Urinary bladder (tissue), 4 donors: ENCODE results near the gene RPS6KC1. TPM values are rescaled to one million over a fixed set of nuclear protein-coding genes. Genes with fewer than 3 reads are reported as not detected.
"Not testable (repeated sequence)": the region's sequence is repeated elsewhere in the genome, so short reads cannot be mapped to it uniquely, and the experiment has no call there.

Experiments used
- DNase-seq: peaks from one replicate; pipeline ENCODE4 v3.0.0-alpha.2; 2015; ENCODE audit errors: extremely low spot score
- H3K27ac ChIP-seq: one replicate; pipeline ENCODE4 v1.5.1; 2013; ENCODE audit warnings: low read depth, mild to moderate bottlenecking, moderate library complexity
- H3K36me3 ChIP-seq: one replicate; pipeline ENCODE4 v1.6.1; 2013; ENCODE audit warnings: mild to moderate bottlenecking, moderate library complexity; ENCODE audit not compliant: insufficient read depth
- H3K4me1 ChIP-seq: one replicate; pipeline ENCODE4 v1.6.1; 2013; ENCODE audit warnings: mild to moderate bottlenecking, moderate library complexity; ENCODE audit not compliant: insufficient read depth
- H3K4me3 ChIP-seq: one replicate; pipeline ENCODE4 v1.5.1; 2013; ENCODE audit warnings: low read depth, low read length
- WGBS: extraction: QIAGEN DNeasy Blood & Tissue Kit; methylation state at CpG from one replicate; pipeline ENCODE4 v1.1.7; 2013; 5-methylcytosine and 5-hydroxymethylcytosine counted together
- polyA plus RNA-seq: library from polyadenylated mRNA; stranded (reverse); fragments of 200-250 nt; gene quantifications from one replicate; pipeline ENCODE4 v1.2.3, GENCODE V29; 2013
- total RNA-seq: library from RNA; depleted of rRNA; stranded (reverse); fragments of >200 nt; gene quantifications from one replicate; pipeline ENCODE4 v1.2.3, GENCODE V29; 2014
- donor health status: healthy with polysubstance abuse.
- donor health status: healthy.

Gene RPS6KC1
- total and polyA plus RNA-seq, 2 donors: 13.2 to 72.4 TPM

- 88% methylated on average over 5 of the region's 5 CpGs for WGBS
- Histone ChIP-seq H3K4me3 (no peak overlapping the region), H3K36me3 (no peaks in the 10 kb centered on the region), H3K27ac (no peak overlapping the region), H3K4me1 (no peaks in the 10 kb centered on the region)
- no peak for DNase-seq
Observed at GRCh38 chr1:213103377-213104306, 52.6 kb downstream of the RPS6KC1 start.

- WGBS: 92% methylated on average over 2 of the region's 2 CpGs
- Histone ChIP-seq H3K4me1 (no peaks in the 10 kb centered on the region), H3K27ac (no peak overlapping the region), H3K36me3 (no peaks in the 10 kb centered on the region), H3K4me3 (no peak overlapping the region)
- DNase-seq: no peak
Observed at GRCh38 chr1:213104604-213105003, 53.6 kb downstream of the RPS6KC1 start.

GRCh38 chr1:213106298-213106697 lies 55.3 kb downstream of the RPS6KC1 start:
- 97% methylated on average over 1 of the region's 1 CpG for WGBS
- no peaks in the 10 kb centered on the region for H3K4me1 ChIP-seq
- DNase-seq: no peak
- no peaks in the 10 kb centered on the region for H3K36me3 ChIP-seq
- H3K4me3 ChIP-seq: no peak overlapping the region
- H3K27ac ChIP-seq: no peak overlapping the region

- no peak for DNase-seq
- Histone ChIP-seq H3K27ac (no peak overlapping the region), H3K4me1 (no peaks in the 10 kb centered on the region), H3K36me3 (no peaks in the 10 kb centered on the region), H3K4me3 (no peak overlapping the region)
- WGBS: 94% methylated on average over 2 of the region's 2 CpGs
Observed at GRCh38 chr1:213107613-213108012, 56.6 kb downstream of the RPS6KC1 start.

GRCh38 chr1:213110349-213111300 lies 59.6 kb downstream of the RPS6KC1 start:
- H3K27ac ChIP-seq: no peak overlapping the region
- H3K4me1 ChIP-seq: no peaks in the 10 kb centered on the region
- WGBS: 70% methylated on average over 4 of the region's 4 CpGs
- no peaks in the 10 kb centered on the region for H3K36me3 ChIP-seq
- DNase-seq: no peak
- H3K4me3 ChIP-seq: no peak overlapping the region

GRCh38 chr1:213111502-213111901 lies 60.5 kb downstream of the RPS6KC1 start:
- H3K36me3 ChIP-seq: no peaks in the 10 kb centered on the region
- no peak overlapping the region for H3K4me3 ChIP-seq
- no peak for DNase-seq
- no peaks in the 10 kb centered on the region for H3K4me1 ChIP-seq
- WGBS: 89% methylated on average over 2 of the region's 2 CpGs
- no peak overlapping the region for H3K27ac ChIP-seq

GRCh38 chr1:213112723-213113122 lies 61.7 kb downstream of the RPS6KC1 start:
- not testable (repeated sequence) for DNase-seq, H3K36me3 ChIP-seq, H3K27ac ChIP-seq, H3K4me3 ChIP-seq, H3K4me1 ChIP-seq
- 98% methylated on average over 3 of the region's 3 CpGs for WGBS

- WGBS: 92% methylated on average over 4 of the region's 4 CpGs
- not testable (repeated sequence) for DNase-seq, H3K27ac ChIP-seq, H3K4me3 ChIP-seq, H3K4me1 ChIP-seq, H3K36me3 ChIP-seq
Observed at GRCh38 chr1:213117699-213118180, 66.7 kb downstream of the RPS6KC1 start.

- 89% methylated on average over 2 of the region's 2 CpGs for WGBS
- H3K36me3 ChIP-seq: no peaks in the 10 kb centered on the region
- no peak overlapping the region for H3K4me3 ChIP-seq
- H3K4me1 ChIP-seq: no peaks in the 10 kb centered on the region
- H3K27ac ChIP-seq: no peak overlapping the region
- no peak for DNase-seq
Observed at GRCh38 chr1:213119794-213120193, 68.8 kb downstream of the RPS6KC1 start.

- 89% methylated on average over 3 of the region's 3 CpGs for WGBS
- no peak for DNase-seq
Observed at GRCh38 chr1:213120386-213120785, 69.3 kb downstream of the RPS6KC1 start.

GRCh38 chr1:213120961-213121360 lies 69.9 kb downstream of the RPS6KC1 start:
- Histone ChIP-seq H3K27ac (no peak overlapping the region), H3K4me3 (no peak overlapping the region), H3K4me1 (no peaks in the 10 kb centered on the region), H3K36me3 (no peaks in the 10 kb centered on the region)
- no peak for DNase-seq
- 88% methylated on average over 4 of the region's 4 CpGs for WGBS

More at GRCh38 chr1:213120386-213120785, 69.3 kb downstream of the RPS6KC1 start:
- no peak overlapping the region for H3K27ac ChIP-seq
- H3K36me3 ChIP-seq: no peaks in the 10 kb centered on the region
- no peak overlapping the region for H3K4me3 ChIP-seq
- no peaks in the 10 kb centered on the region for H3K4me1 ChIP-seq

GRCh38 chr1:213122514-213122929 lies 71.5 kb downstream of the RPS6KC1 start:
- H3K4me3 ChIP-seq: no peak overlapping the region
- no peak for DNase-seq

GRCh38 chr1:213123087-213123486 lies 72.0 kb downstream of the RPS6KC1 start:
- no peak for DNase-seq
- Histone ChIP-seq H3K4me3 (no peak overlapping the region), H3K4me1 (no peaks in the 10 kb centered on the region), H3K36me3 (no peaks in the 10 kb centered on the region), H3K27ac (no peak overlapping the region)
- 98% methylated on average over 3 of the region's 3 CpGs for WGBS

More at GRCh38 chr1:213122514-213122929, 71.5 kb downstream of the RPS6KC1 start:
- Histone ChIP-seq H3K36me3 (no peaks in the 10 kb centered on the region), H3K4me1 (no peaks in the 10 kb centered on the region), H3K27ac (no peak overlapping the region)
